H9 (cell line): ENCODE results near the gene ADAM23. TPM values are rescaled to one million over a fixed set of nuclear protein-coding genes. Genes with fewer than 3 reads are reported as not detected.

Experiments
- DNase-seq: peaks from one replicate; pipeline ENCODE4 v3.0.0-alpha.2; 2017
- H2AFZ ChIP-seq: one replicate; pipeline ENCODE4 v1.6.1; 2013; ENCODE audit warnings: mild to moderate bottlenecking, low read length, control low read depth, moderate library complexity
- H2AK5ac ChIP-seq: 2 replicates; pipeline ENCODE4 v1.6.1; 2013; ENCODE audit warnings: low read length, control low read depth, mixed read lengths; ENCODE audit not compliant: insufficient read length
- H2BK120ac ChIP-seq: one replicate; pipeline ENCODE4 v1.6.1; 2013; ENCODE audit warnings: low read depth, mild to moderate bottlenecking, low read length, control low read depth, inconsistent platforms; ENCODE audit not compliant: poor library complexity, severe bottlenecking
- H2BK12ac ChIP-seq: 2 replicates; pipeline ENCODE4 v1.6.1; 2013; ENCODE audit warnings: low read length, control low read depth, mixed read lengths, low read depth; ENCODE audit not compliant: insufficient read length
- H2BK15ac ChIP-seq: 2 replicates; pipeline ENCODE4 v1.6.1; 2013; ENCODE audit warnings: low read depth, low read length, control low read depth
- H2BK20ac ChIP-seq: one replicate; pipeline ENCODE4 v1.6.1; 2013; ENCODE audit warnings: low read depth, mild to moderate bottlenecking, low read length, control low read depth, inconsistent platforms; ENCODE audit not compliant: poor library complexity, severe bottlenecking
- H2BK5ac ChIP-seq: 2 replicates; pipeline ENCODE4 v1.6.1; 2013; ENCODE audit warnings: low read length, control low read depth, mixed read lengths; ENCODE audit not compliant: insufficient read length
- H3K14ac ChIP-seq: 2 replicates; pipeline ENCODE4 v1.6.1; 2013; ENCODE audit warnings: low read length, control low read depth; ENCODE audit not compliant: insufficient read depth
- H3K18ac ChIP-seq: 2 replicates; pipeline ENCODE4 v1.6.1; 2013; ENCODE audit warnings: low read depth, mild to moderate bottlenecking, mixed read lengths, low read length, control low read depth; ENCODE audit not compliant: insufficient read length
- H3K23ac ChIP-seq: 2 replicates; pipeline ENCODE4 v1.6.1; 2013; ENCODE audit warnings: low read length, control low read depth, mixed read lengths, low read depth; ENCODE audit not compliant: insufficient read length
- H3K23me2 ChIP-seq: 2 replicates; pipeline ENCODE4 v1.6.1; 2013; ENCODE audit warnings: low read depth, mild to moderate bottlenecking, mixed read lengths, low read length, control low read depth; ENCODE audit not compliant: insufficient read length, poor library complexity, severe bottlenecking
- H3K27ac ChIP-seq: 2 replicates; pipeline ENCODE4 v1.5.1; 2013; ENCODE audit warnings: low read length, control low read depth, mixed read lengths, low read depth; ENCODE audit not compliant: insufficient read length
- H3K27me3 ChIP-seq: 2 replicates; pipeline ENCODE4 v1.6.1; 2013; ENCODE audit warnings: low read length, control low read depth, inconsistent platforms; ENCODE audit not compliant: insufficient read depth
- H3K4ac ChIP-seq: 2 replicates; pipeline ENCODE4 v1.6.1; 2013; ENCODE audit warnings: low read depth, mild to moderate bottlenecking, control low read depth, inconsistent platforms, low read length, moderate library complexity
- H3K4me1 ChIP-seq: 2 replicates; pipeline ENCODE4 v1.6.1; 2013; ENCODE audit warnings: low read length, control low read depth, inconsistent platforms; ENCODE audit not compliant: insufficient read depth
- H3K4me2 ChIP-seq: 2 replicates; pipeline ENCODE4 v1.6.1; 2013; ENCODE audit warnings: low read length, control low read depth, mixed read lengths; ENCODE audit not compliant: insufficient read length, insufficient read depth
- H3K56ac ChIP-seq: 2 replicates; pipeline ENCODE4 v1.6.1; 2013; ENCODE audit warnings: low read depth, mild to moderate bottlenecking, mixed read lengths, low read length, control low read depth; ENCODE audit not compliant: insufficient read length
- H3K79me1 ChIP-seq: 2 replicates; pipeline ENCODE4 v1.6.1; 2013; ENCODE audit warnings: low read depth, mild to moderate bottlenecking, moderate library complexity, low read length, control low read depth, inconsistent platforms; ENCODE audit not compliant: insufficient read depth, poor library complexity, severe bottlenecking
- H3K79me2 ChIP-seq: 2 replicates; pipeline ENCODE4 v1.6.1; 2013; ENCODE audit warnings: low read length, control low read depth, inconsistent platforms; ENCODE audit not compliant: insufficient read depth
- H3K9ac ChIP-seq: 2 replicates; pipeline ENCODE4 v1.6.1; 2013; ENCODE audit warnings: low read length, control low read depth, mixed read lengths; ENCODE audit not compliant: insufficient read length; ENCODE audit errors: extremely low read depth
- H3K9me3 ChIP-seq: one replicate; pipeline ENCODE4 v1.6.1; 2013; ENCODE audit warnings: low read depth, low read length, inconsistent platforms; ENCODE audit not compliant: control insufficient read depth
- H3T11ph ChIP-seq: one replicate; pipeline ENCODE4 v1.6.1; 2013; ENCODE audit warnings: mild to moderate bottlenecking, low read length, control low read depth, inconsistent platforms
- H4K20me1 ChIP-seq: one replicate; pipeline ENCODE4 v1.6.1; 2013; ENCODE audit not compliant: control insufficient read depth, insufficient read length, insufficient read depth
- H4K5ac ChIP-seq: 2 replicates; pipeline ENCODE4 v1.6.1; 2013; ENCODE audit warnings: low read depth, mild to moderate bottlenecking, mixed read lengths, low read length, control low read depth; ENCODE audit not compliant: insufficient read length
- H4K8ac ChIP-seq: replicated peaks from 2 replicates; pipeline ENCODE4 v1.6.1; 2013; ENCODE audit warnings: low read length, control low read depth, mixed read lengths, low read depth; ENCODE audit not compliant: insufficient read length
- H4K91ac ChIP-seq: 2 replicates; pipeline ENCODE4 v1.6.1; 2013; ENCODE audit warnings: low read depth, mild to moderate bottlenecking, moderate library complexity, mixed read lengths, low read length, control low read depth; ENCODE audit not compliant: insufficient read length
- H3K27ac Mint-ChIP-seq, 3 experiments: 2 replicates in 2 of 3; 3 replicates in 1 of 3; pipeline ENCODE4 v1.8.0; 2020 to 2021; ENCODE audit warnings: mixed read lengths in 3 of 3, mild to moderate bottlenecking in 1 of 3, moderate library complexity in 1 of 3
- H3K27me3 Mint-ChIP-seq: 2 replicates; pipeline ENCODE4 v1.8.0; 2021; ENCODE audit warnings: low read depth, mild to moderate bottlenecking, moderate library complexity, mixed read lengths
- H3K36me3 Mint-ChIP-seq, 3 experiments: 2 replicates in 2 of 3; 3 replicates in 1 of 3; pipeline ENCODE4 v1.8.0; 2020 to 2021; ENCODE audit warnings: low read depth in 3 of 3, mixed read lengths in 3 of 3; ENCODE audit not compliant: insufficient read depth in 1 of 3
- H3K4me1 Mint-ChIP-seq, 2 experiments: 2 replicates each; pipeline ENCODE4 v1.8.0; 2020; ENCODE audit warnings: mixed read lengths in 2 of 2
- H3K4me3 Mint-ChIP-seq, 2 experiments: 2 replicates in 1 of 2; 3 replicates in 1 of 2; pipeline ENCODE4 v1.8.0; 2020 to 2021; ENCODE audit warnings: mild to moderate bottlenecking in 2 of 2, mixed read lengths in 2 of 2, moderate library complexity in 1 of 2
- H3K9me3 Mint-ChIP-seq, 2 experiments: 2 replicates in 1 of 2; 3 replicates in 1 of 2; pipeline ENCODE4 v1.8.0; 2020; ENCODE audit warnings: mild to moderate bottlenecking in 2 of 2, mixed read lengths in 2 of 2, moderate library complexity in 1 of 2
- CTCF ChIP-seq: fragments of 200-600 bp; sonication (generic); conservative IDR thresholded peaks from 3 replicates; pipeline ENCODE4 v1.8.0; 2021; ENCODE audit warnings: antibody characterized with exemption, mild to moderate bottlenecking
- total RNA-seq: library from RNA; stranded (reverse); gene quantifications from 2 replicates; pipeline ENCODE4 v1.2.1, GENCODE V29; 2021

ADAM23 gene
- total RNA-seq, 1 experiment from 2014 or later: 21.4 TPM

GRCh38 chr2:206555721-206556120 lies 112.4 kb downstream of the ADAM23 start:
- H2BK15ac ChIP-seq: no peak overlapping the region
- H4K8ac ChIP-seq: no peak overlapping the region
- no peak overlapping the region for H3K18ac ChIP-seq
- H3K56ac ChIP-seq: no peak overlapping the region
- no peak overlapping the region for H3K27ac ChIP-seq
- H3K9me3 ChIP-seq: no peaks in the 10 kb centered on the region
- H3K27me3 ChIP-seq: peaks cover 2% of the 10 kb centered on the region; the same call in 1 of the 2 replicates
- H4K91ac ChIP-seq: no peak overlapping the region
- H3K4me3 Mint-ChIP-seq: no peak overlapping the region
- no peaks in the 10 kb centered on the region for H3K79me1 ChIP-seq
- H3K9ac ChIP-seq: no peak overlapping the region
- no peak overlapping the region for H3T11ph ChIP-seq
- H2BK20ac ChIP-seq: no peak overlapping the region
- no peak overlapping the region for H2BK120ac ChIP-seq
- H3K4me1 Mint-ChIP-seq: no peaks in the 10 kb centered on the region
- no peak for DNase-seq
- no peak overlapping the region for H3K27ac Mint-ChIP-seq
- H2BK12ac ChIP-seq: no peak overlapping the region
- H3K4me1 ChIP-seq: no peaks in the 10 kb centered on the region
- no peak overlapping the region for H4K5ac ChIP-seq
- peaks cover 1 to 5% (median 3%) of the 10 kb centered on the region in 3 experiments; a peak in 2 of 7 replicates for H3K36me3 Mint-ChIP-seq
- no peak overlapping the region for H2AFZ ChIP-seq
- no peak overlapping the region for H3K4me2 ChIP-seq
- no peak overlapping the region for H2AK5ac ChIP-seq
- no peaks in the 10 kb centered on the region for H4K20me1 ChIP-seq
- H3K23me2 ChIP-seq: no peaks in the 10 kb centered on the region
- H3K23ac ChIP-seq: no peak overlapping the region
- H2BK5ac ChIP-seq: no peak overlapping the region
- no peaks in the 10 kb centered on the region for H3K9me3 Mint-ChIP-seq
- H3K27me3 Mint-ChIP-seq: no peaks in the 10 kb centered on the region
- no peak overlapping the region for H3K14ac ChIP-seq
- H3K79me2 ChIP-seq: no peaks in the 10 kb centered on the region
- no peak overlapping the region for H3K4ac ChIP-seq
- TF ChIP-seq CTCF: no peak
